NB4 (cell line): ENCODE results near the gene HSPA12A.

Experiments used
- MYC ChIP-seq: IDR thresholded peaks from 2 replicates; pipeline ENCODE4 v1.6.1; 2011; ENCODE audit warnings: low read depth, low read length
- POLR2A ChIP-seq: IDR thresholded peaks from 2 replicates; pipeline ENCODE4 v1.6.1; 2011; ENCODE audit warnings: mild to moderate bottlenecking; ENCODE audit not compliant: insufficient read length; ENCODE audit errors: extremely low read depth
- TF ChIP-seq, protein P1 (sequence below): IDR thresholded peaks from one replicate; pipeline ENCODE4 v1.5.1; 2012; ENCODE audit warnings: low read depth, low read length
- TF ChIP-seq, protein P2 (sequence below): IDR thresholded peaks from 2 replicates; pipeline ENCODE4 v1.6.1; 2011; ENCODE audit warnings: low read depth, low read length

DNA sequence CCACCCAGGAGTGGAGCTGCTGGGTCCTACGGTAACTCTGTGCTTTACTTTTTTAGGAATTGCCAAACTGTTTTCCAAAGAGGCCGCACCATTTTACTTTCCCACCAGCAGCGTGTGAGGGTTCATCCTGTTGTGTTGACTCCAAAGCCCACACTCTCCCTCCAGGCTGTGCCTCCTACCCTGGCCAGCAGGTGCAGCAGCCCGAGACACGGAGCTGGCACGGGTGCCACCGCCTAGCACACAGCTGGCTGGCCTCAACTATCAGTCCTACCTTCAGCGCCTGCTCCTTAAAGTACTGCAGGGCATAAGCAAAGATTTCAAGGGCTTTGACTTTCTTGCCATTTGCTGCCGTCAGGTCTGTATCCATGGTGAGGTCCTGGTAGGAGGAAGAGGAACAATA, 44.0 kb downstream of the HSPA12A start:
- TF ChIP-seq, protein P1, sequence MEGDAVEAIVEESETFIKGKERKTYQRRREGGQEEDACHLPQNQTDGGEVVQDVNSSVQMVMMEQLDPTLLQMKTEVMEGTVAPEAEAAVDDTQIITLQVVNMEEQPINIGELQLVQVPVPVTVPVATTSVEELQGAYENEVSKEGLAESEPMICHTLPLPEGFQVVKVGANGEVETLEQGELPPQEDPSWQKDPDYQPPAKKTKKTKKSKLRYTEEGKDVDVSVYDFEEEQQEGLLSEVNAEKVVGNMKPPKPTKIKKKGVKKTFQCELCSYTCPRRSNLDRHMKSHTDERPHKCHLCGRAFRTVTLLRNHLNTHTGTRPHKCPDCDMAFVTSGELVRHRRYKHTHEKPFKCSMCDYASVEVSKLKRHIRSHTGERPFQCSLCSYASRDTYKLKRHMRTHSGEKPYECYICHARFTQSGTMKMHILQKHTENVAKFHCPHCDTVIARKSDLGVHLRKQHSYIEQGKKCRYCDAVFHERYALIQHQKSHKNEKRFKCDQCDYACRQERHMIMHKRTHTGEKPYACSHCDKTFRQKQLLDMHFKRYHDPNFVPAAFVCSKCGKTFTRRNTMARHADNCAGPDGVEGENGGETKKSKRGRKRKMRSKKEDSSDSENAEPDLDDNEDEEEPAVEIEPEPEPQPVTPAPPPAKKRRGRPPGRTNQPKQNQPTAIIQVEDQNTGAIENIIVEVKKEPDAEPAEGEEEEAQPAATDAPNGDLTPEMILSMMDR: no peak
- TF ChIP-seq MYC (no peak), POLR2A (no peak)
- TF ChIP-seq, protein P2, sequence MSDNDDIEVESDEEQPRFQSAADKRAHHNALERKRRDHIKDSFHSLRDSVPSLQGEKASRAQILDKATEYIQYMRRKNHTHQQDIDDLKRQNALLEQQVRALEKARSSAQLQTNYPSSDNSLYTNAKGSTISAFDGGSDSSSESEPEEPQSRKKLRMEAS: no peak
